SJSA1 (cell line): ENCODE measurements around the gene PSME3. TPM values are rescaled to one million over a fixed set of nuclear protein-coding genes. Genes with fewer than 3 reads are reported as not detected.
"Not testable (repeated sequence)": the region's sequence is repeated elsewhere in the genome, so short reads cannot be mapped to it uniquely, and the experiment has no call there.

Source experiments
- DNase-seq, 2 experiments: peaks; one replicate each; pipeline ENCODE4 v3.0.0-alpha.2; 2015 to 2020; ENCODE audit warnings: low spot score in 2 of 2, low read depth in 1 of 2
- H3K27ac ChIP-seq: fragments of 250-450 bp; sonication (Bioruptor Pico); 2 replicates; pipeline ENCODE4 v1.5.1; 2020; ENCODE audit warnings: mild to moderate bottlenecking, moderate library complexity
- H3K27me3 ChIP-seq: fragments of 250-450 bp; sonication (Bioruptor Pico); replicated peaks from 2 replicates; pipeline ENCODE4 v1.5.1; 2020; ENCODE audit warnings: mild to moderate bottlenecking, moderate library complexity
- H3K36me3 ChIP-seq: fragments of 250-450 bp; sonication (Bioruptor Pico); 2 replicates; pipeline ENCODE4 v1.5.1; 2020; ENCODE audit warnings: mild to moderate bottlenecking
- H3K4me1 ChIP-seq: fragments of 250-450 bp; sonication (Bioruptor Pico); replicated peaks from 2 replicates; pipeline ENCODE4 v1.6.1; 2021; ENCODE audit warnings: mild to moderate bottlenecking
- H3K4me3 ChIP-seq: fragments of 250-450 bp; sonication (Bioruptor Pico); 2 replicates; pipeline ENCODE4 v1.5.1; 2020; ENCODE audit warnings: mild to moderate bottlenecking
- H3K9me3 ChIP-seq: fragments of 250-450 bp; sonication (Bioruptor Pico); replicated peaks from 2 replicates; pipeline ENCODE4 v1.5.1; 2020; ENCODE audit warnings: mild to moderate bottlenecking
- total RNA-seq: library from RNA; depleted of rRNA; stranded (reverse); fragments of >200 nt; shearing (Covaris generic); gene quantifications from 2 replicates; pipeline ENCODE4 v1.2.3, GENCODE V29; 2014

PSME3 gene
- total RNA-seq, 1 experiment from 2014 or later: 109 TPM

DNA sequence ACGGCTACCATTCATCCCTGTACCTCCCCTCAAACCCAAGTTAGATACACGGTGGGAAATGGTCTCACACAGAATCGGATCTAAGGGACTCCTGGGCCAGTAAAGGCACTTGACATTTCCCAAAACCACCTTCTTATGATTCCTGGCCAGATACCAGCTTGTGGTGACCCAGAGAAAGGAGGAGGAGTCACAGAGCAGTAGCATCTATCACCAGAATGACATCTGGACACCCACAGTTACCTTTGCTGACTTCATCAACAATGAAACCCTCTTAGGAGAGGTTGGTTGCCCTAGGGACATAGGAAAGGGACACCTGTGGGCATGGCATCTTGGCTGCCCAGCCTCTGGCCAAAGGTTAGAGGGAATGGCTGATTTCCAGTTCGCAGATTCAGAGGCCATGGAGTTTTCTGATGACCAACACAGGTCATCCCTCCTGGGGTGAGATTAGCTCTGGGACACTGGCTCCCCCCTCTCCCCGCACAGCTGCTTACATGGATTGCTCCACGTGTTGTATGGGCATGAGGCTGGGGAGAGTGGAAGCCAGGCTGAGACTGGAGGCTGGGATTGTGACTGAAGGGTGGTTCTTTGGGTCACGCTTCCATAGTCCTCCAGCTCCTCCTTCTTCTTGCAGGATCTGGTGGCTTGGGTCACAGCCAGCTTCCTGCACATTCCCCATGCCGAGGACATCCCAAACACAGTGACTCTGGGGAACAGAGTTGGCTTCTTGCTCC, 16.4 kb downstream of the PSME3 start:
- Histone ChIP-seq H3K4me1 (no peaks in the 10 kb centered on the region), H3K27ac (no peak overlapping the region), H3K4me3 (no peak overlapping the region), H3K9me3 (no peaks in the 10 kb centered on the region), H3K27me3 (peaks cover 20% of the 10 kb centered on the region), H3K36me3 (peaks cover 12% of the 10 kb centered on the region)
- DNase-seq: no peak

GRCh38 chr17:42850954-42851353, 17.8 kb downstream of the PSME3 start, which contains the start of gene AOC3:
AOC3 (plus strand) TSS chr17:42851199; CDS start chr17:42851344, 145 bp downstream.
- H3K4me3 ChIP-seq: no peak within 1 kb of the TSS
- H3K27ac ChIP-seq: no peak within 1 kb of the TSS
- H3K27me3 ChIP-seq: peaks cover 20% of the 10 kb centered on the region
- no peaks in the 10 kb centered on the region for H3K4me1 ChIP-seq
- no peak for DNase-seq
- no peaks in the 10 kb centered on the region for H3K9me3 ChIP-seq
- no peaks in the 10 kb centered on the region for H3K36me3 ChIP-seq

DNA sequence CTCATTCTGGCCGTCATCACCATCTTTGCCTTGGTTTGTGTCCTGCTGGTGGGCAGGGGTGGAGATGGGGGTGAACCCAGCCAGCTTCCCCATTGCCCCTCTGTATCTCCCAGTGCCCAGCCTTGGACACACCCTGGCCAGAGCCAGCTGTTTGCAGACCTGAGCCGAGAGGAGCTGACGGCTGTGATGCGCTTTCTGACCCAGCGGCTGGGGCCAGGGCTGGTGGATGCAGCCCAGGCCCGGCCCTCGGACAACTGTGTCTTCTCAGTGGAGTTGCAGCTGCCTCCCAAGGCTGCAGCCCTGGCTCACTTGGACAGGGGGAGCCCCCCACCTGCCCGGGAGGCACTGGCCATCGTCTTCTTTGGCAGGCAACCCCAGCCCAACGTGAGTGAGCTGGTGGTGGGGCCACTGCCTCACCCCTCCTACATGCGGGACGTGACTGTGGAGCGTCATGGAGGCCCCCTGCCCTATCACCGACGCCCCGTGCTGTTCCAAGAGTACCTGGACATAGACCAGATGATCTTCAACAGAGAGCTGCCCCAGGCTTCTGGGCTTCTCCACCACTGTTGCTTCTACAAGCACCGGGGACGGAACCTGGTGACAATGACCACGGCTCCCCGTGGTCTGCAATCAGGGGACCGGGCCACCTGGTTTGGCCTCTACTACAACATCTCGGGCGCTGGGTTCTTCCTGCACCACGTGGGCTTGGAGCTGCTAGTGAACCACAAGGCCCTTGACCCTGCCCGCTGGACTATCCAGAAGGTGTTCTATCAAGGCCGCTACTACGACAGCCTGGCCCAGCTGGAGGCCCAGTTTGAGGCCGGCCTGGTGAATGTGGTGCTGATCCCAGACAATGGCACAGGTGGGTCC, 18.4 kb downstream of the PSME3 start:
- H3K4me3 ChIP-seq, H3K4me1 ChIP-seq: not testable (repeated sequence)

DNA sequence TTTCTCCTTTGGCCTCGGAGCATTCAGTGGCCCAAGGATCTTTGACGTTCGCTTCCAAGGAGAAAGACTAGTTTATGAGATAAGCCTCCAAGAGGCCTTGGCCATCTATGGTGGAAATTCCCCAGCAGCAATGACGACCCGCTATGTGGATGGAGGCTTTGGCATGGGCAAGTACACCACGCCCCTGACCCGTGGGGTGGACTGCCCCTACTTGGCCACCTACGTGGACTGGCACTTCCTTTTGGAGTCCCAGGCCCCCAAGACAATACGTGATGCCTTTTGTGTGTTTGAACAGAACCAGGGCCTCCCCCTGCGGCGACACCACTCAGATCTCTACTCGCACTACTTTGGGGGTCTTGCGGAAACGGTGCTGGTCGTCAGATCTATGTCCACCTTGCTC, 19.2 kb downstream of the PSME3 start:
- no peak for DNase-seq
- Histone ChIP-seq H3K4me3 (no peak overlapping the region), H3K27me3 (peaks cover 20% of the 10 kb centered on the region), H3K36me3 (no peaks in the 10 kb centered on the region), H3K4me1 (no peaks in the 10 kb centered on the region), H3K9me3 (no peaks in the 10 kb centered on the region), H3K27ac (no peak overlapping the region)

More for the DNA sequence above, 18.4 kb downstream of the PSME3 start:
- not testable (repeated sequence) for H3K36me3 ChIP-seq, DNase-seq, H3K27ac ChIP-seq, H3K9me3 ChIP-seq
- H3K27me3 ChIP-seq: peaks cover 20% of the 10 kb centered on the region

GRCh38 chr17:42853004-42853403, 19.8 kb downstream of the PSME3 start:
- Histone ChIP-seq H3K27me3 (peaks cover 20% of the 10 kb centered on the region), H3K9me3 (no peaks in the 10 kb centered on the region), H3K27ac (no peak overlapping the region), H3K4me3 (no peak overlapping the region), H3K4me1 (no peaks in the 10 kb centered on the region), H3K36me3 (no peaks in the 10 kb centered on the region)
- DNase-seq: no peak

DNA sequence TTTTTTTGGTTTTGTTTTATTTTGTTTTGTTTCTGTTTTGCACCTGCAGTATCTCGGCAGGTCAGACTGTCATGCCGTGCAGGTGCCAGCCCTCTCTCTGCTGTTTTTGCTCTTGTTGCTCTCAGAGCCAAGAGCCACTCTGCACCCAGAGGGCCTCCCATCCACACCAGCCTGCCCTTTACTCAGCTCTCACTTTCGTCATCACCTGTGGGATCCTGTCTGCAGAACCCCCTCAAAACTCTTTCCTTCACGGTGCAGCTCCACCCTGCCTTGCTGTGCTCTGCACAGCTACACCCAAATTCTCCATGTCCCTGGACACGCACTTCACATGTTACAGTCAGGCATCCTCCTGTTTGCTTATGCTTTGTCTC, 20.4 kb downstream of the PSME3 start:
- DNase-seq: no peak
- Histone ChIP-seq H3K27ac (no peak overlapping the region), H3K4me1 (no peaks in the 10 kb centered on the region), H3K27me3 (peaks cover 20% of the 10 kb centered on the region), H3K9me3 (no peaks in the 10 kb centered on the region), H3K36me3 (no peaks in the 10 kb centered on the region), H3K4me3 (no peak overlapping the region)

GRCh38 chr17:42853968-42854790, 21.0 kb downstream of the PSME3 start:
- H3K4me3 ChIP-seq: no peak overlapping the region
- no peak overlapping the region for H3K27ac ChIP-seq
- no peaks in the 10 kb centered on the region for H3K9me3 ChIP-seq
- H3K4me1 ChIP-seq: no peaks in the 10 kb centered on the region
- peaks cover 14% of the 10 kb centered on the region for H3K27me3 ChIP-seq
- no peaks in the 10 kb centered on the region for H3K36me3 ChIP-seq
- no peak for DNase-seq

GRCh38 chr17:42855048-42855596, 21.9 kb downstream of the PSME3 start:
- no peaks in the 10 kb centered on the region for H3K36me3 ChIP-seq
- no peaks in the 10 kb centered on the region for H3K9me3 ChIP-seq
- H3K4me3 ChIP-seq: no peak overlapping the region
- H3K27ac ChIP-seq: no peak overlapping the region
- no peaks in the 10 kb centered on the region for H3K4me1 ChIP-seq
- peaks cover 4% of the 10 kb centered on the region; the same call in 1 of the 2 replicates for H3K27me3 ChIP-seq
- no peak for DNase-seq

GRCh38 chr17:42856093-42856492, 22.9 kb downstream of the PSME3 start:
- DNase-seq, H3K27ac ChIP-seq, H3K36me3 ChIP-seq, H3K9me3 ChIP-seq, H3K4me3 ChIP-seq, H3K27me3 ChIP-seq, H3K4me1 ChIP-seq: not testable (repeated sequence)

DNA sequence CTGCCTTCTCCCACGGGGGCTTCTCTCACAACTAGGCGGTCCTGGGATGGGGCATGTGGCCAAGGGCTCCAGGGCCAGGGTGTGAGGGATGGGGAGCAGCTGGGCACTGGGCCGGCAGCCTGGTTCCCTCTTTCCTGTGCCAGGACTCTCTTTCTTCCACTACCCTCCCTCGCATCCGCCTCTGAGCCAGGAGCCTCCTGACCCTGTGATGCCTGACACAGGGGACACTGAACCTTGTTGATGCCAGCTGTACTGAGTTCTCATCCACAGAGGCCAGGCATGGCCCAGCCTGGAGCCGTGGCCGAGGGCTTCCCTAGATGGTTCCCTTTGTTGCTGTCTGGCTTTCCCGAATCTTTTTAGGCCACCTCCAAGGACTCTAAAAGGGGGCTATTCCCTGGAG, 23.3 kb downstream of the PSME3 start:
- not testable (repeated sequence) for H3K4me1 ChIP-seq, H3K36me3 ChIP-seq, H3K27me3 ChIP-seq, DNase-seq, H3K27ac ChIP-seq, H3K9me3 ChIP-seq, H3K4me3 ChIP-seq

- no peak overlapping the region for H3K27ac ChIP-seq
- 0 out of 2 replicates have a peak, but pooled peaks cover 2% of the 10 kb centered on the region for H3K9me3 ChIP-seq
- H3K4me1 ChIP-seq: no peaks in the 10 kb centered on the region
- no peak for DNase-seq
- no peaks in the 10 kb centered on the region for H3K27me3 ChIP-seq
- no peaks in the 10 kb centered on the region for H3K36me3 ChIP-seq
- no peak overlapping the region for H3K4me3 ChIP-seq
Observed at GRCh38 chr17:42857389-42857788, 24.2 kb downstream of the PSME3 start.

DNA sequence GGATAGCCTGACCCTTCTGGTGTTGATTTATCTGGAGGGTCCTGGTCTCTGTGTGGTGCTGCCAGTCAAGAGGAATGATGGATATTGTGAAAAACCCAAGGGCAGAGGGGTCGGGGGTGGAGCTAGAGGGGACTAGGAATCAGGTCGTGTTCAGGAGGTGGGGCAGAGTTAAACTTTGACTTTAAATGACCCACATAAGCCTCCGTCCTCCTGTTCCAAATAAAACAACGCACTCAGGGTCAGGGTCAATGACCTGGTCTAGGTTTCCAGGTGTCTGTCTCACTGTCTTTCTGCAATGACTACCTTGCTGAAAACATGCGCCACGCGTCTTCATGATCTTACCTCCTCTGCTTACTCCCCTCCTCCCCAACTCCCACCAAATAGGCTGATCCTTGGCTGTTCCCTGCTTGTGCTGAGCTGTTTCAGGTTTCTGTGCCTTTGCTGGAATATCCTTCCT, 32.5 kb downstream of the PSME3 start:
- Histone ChIP-seq H3K4me1 (no peaks in the 10 kb centered on the region), H3K27ac (no peak overlapping the region), H3K9me3 (peaks cover 2% of the 10 kb centered on the region; the same call in 1 of the 2 replicates), H3K27me3 (0 out of 2 replicates have a peak, but pooled peaks cover 10% of the 10 kb centered on the region), H3K4me3 (no peak overlapping the region), H3K36me3 (no peaks in the 10 kb centered on the region)
- no peak for DNase-seq

GRCh38 chr17:42866216-42866615, 33.0 kb downstream of the PSME3 start:
- no peaks in the 10 kb centered on the region for H3K36me3 ChIP-seq
- no peak for DNase-seq

More at GRCh38 chr17:42866216-42866615, 33.0 kb downstream of the PSME3 start:
- Histone ChIP-seq H3K27ac (no peak overlapping the region), H3K27me3 (peaks cover 10% of the 10 kb centered on the region; the same call in 1 of the 2 replicates), H3K9me3 (peaks cover 2% of the 10 kb centered on the region; the same call in 1 of the 2 replicates), H3K4me3 (no peak overlapping the region), H3K4me1 (no peaks in the 10 kb centered on the region)
